ENCODE data around the gene CDH12. TPM values are rescaled to one million over a fixed set of nuclear protein-coding genes. Genes with fewer than 3 reads are reported as not detected.

Gene CDH12
- total RNA-seq, 1 experiment from 2014 or later, result not detected

- ATAC-seq (no peak), DNase-seq (ENCODE audit: low read depth, low spot score) (no peak)
- Histone ChIP-seq H3K9ac (ENCODE audit: low read length) (no peak overlapping the region), H3K9me2 (ENCODE audit: insufficient read depth) (no peaks in the 10 kb centered on the region), H3K79me2 (ENCODE audit: insufficient read depth, low read length) (no peaks in the 10 kb centered on the region), H3K27ac (ENCODE audit: low read depth, low read length) (no peak overlapping the region), H3K4me2 (ENCODE audit: low read length) (no peak overlapping the region), H3K4me1 (ENCODE audit: control insufficient read depth in 1 of 2, insufficient read depth in 2 of 2, low read length in 2 of 2) (no peaks in the 10 kb centered on the region), H4K20me1 (ENCODE audit: insufficient read depth) (no peaks in the 10 kb centered on the region), H2AFZ (ENCODE audit: low read depth, low read length, poor library complexity, severe bottlenecking) (no peak overlapping the region), H3K27me3 (ENCODE audit: insufficient read depth, low read length) (no peaks in the 10 kb centered on the region), H3K36me3 (ENCODE audit: control insufficient read depth in 1 of 2, insufficient read depth in 2 of 2, low read length in 2 of 2) (no peaks in the 10 kb centered on the region), H3K4me3 (replicated peaks in 1 of 2; ENCODE audit: low read depth in 1 of 2, low read length in 2 of 2) (no peak overlapping the region), H3K9me3 (ENCODE audit: control insufficient read depth in 1 of 2, insufficient read depth in 1 of 2, low read depth in 1 of 2, low read length in 2 of 2) (peaks cover 3 to 10% of the 10 kb centered on the region in 2 experiments; a peak in 2 of 4 replicates)
- ChIA-PET CTCF (no interaction called here), POLR2A (no interaction called here), RAD21 (ENCODE audit: low non-redundant PET in 1 of 2, low total read pairs in 2 of 2, uncharacterized antibody in 2 of 2, unreplicated experiment in 2 of 2) (no interaction called here)
- intact Hi-C loops (cut with micrococcal nuclease), result no loop called here
- BruUV-seq (replicated peaks), result no TSS peak
- TF ChIP-seq CEBPB (IDR thresholded peaks at IDR 0.05; ENCODE audit: low read depth) (no peak), ATF3 (IDR thresholded peaks at IDR 0.05) (no peak), ZNF274 (IDR thresholded peaks at IDR 0.05; ENCODE audit: low read depth, low read length) (no peak), CBX3 (IDR thresholded peaks at IDR 0.05; ENCODE audit: low read depth) (no peak), YY1 (IDR thresholded peaks at IDR 0.05; ENCODE audit: extremely low read depth, insufficient replicate concordance, low read depth, low read length) (no peak), CTCF (IDR thresholded peaks at IDR 0.05 in 2 of 3, conservative IDR thresholded peaks at IDR 0.05 in 1 of 3; ENCODE audit: borderline replicate concordance in 1 of 3, insufficient read depth in 1 of 3, low read depth in 2 of 3, low read length in 2 of 3) (no peak), JUND (IDR thresholded peaks at IDR 0.05) (no peak), SP1 (IDR thresholded peaks at IDR 0.05; ENCODE audit: low read depth) (no peak), TCF7L2 (IDR thresholded peaks at IDR 0.05; ENCODE audit: borderline replicate concordance, extremely low read depth, insufficient read depth, insufficient read length) (no peak), FOSL1 (IDR thresholded peaks at IDR 0.05; ENCODE audit: low read depth) (no peak), ZFX (IDR thresholded peaks at IDR 0.05) (no peak), EZH2 (IDR thresholded peaks at IDR 0.05) (no peak), POLR2A (IDR thresholded peaks at IDR 0.05; ENCODE audit: borderline replicate concordance, extremely low read depth, insufficient read depth, insufficient read length) (no peak), ELF1 (IDR thresholded peaks at IDR 0.05; ENCODE audit: borderline replicate concordance, low read depth) (no peak), SRF (IDR thresholded peaks at IDR 0.05; ENCODE audit: low read depth) (no peak), MAX (IDR thresholded peaks at IDR 0.05) (no peak)
- TF ChIP-seq, protein P1, sequence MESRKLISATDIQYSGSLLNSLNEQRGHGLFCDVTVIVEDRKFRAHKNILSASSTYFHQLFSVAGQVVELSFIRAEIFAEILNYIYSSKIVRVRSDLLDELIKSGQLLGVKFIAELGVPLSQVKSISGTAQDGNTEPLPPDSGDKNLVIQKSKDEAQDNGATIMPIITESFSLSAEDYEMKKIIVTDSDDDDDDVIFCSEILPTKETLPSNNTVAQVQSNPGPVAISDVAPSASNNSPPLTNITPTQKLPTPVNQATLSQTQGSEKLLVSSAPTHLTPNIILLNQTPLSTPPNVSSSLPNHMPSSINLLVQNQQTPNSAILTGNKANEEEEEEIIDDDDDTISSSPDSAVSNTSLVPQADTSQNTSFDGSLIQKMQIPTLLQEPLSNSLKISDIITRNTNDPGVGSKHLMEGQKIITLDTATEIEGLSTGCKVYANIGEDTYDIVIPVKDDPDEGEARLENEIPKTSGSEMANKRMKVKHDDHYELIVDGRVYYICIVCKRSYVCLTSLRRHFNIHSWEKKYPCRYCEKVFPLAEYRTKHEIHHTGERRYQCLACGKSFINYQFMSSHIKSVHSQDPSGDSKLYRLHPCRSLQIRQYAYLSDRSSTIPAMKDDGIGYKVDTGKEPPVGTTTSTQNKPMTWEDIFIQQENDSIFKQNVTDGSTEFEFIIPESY (IDR thresholded peaks at IDR 0.05; ENCODE audit: extremely low read depth, insufficient replicate concordance, low read length), result no peak
These were observed 1034.8 kb downstream of the CDH12 start for GRCh38 chr5:21818370-21818720.
